ENCODE data around the gene RYR2. TPM values are rescaled to one million over a fixed set of nuclear protein-coding genes. Genes with fewer than 3 reads are reported as not detected.

RYR2 gene
- total and polyA plus RNA-seq, 2 of the 8 experiments (the other 6 are each of a cell fraction or from before 2014, with no cell fraction given), result 1.3 to 4.4 TPM

GRCh38 chr1:237730826-237731350 lies 688.9 kb downstream of the RYR2 start:
- H2BK12ac ChIP-seq (ENCODE audit: low read depth, low read length), result no peak overlapping the region
- H4K20me1 ChIP-seq (replicated peaks in 1 of 2; ENCODE audit: control insufficient read depth in 1 of 2, insufficient read depth in 2 of 2, low read length in 2 of 2), result no peaks in the 10 kb centered on the region
- no peak overlapping the region for H3K4ac ChIP-seq (replicated peaks; ENCODE audit: insufficient read length, low read depth, low read length)
- 100% methylated on average over 1 of the region's 1 CpG; no CpG with 5 or more reads in 1 of the 2 experiments for WGBS, 2 experiments (ENCODE audit: extremely low coverage in 1 of 2, insufficient coverage in 1 of 2, insufficient read length in 1 of 2, insufficient replicate concordance in 2 of 2, low coverage in 1 of 2, low lambda C conversion rate in 2 of 2, missing lambda C conversion rate in 1 of 2)
- no peak overlapping the region for H3K56ac ChIP-seq (replicated peaks; ENCODE audit: insufficient read length, low read depth, low read length)
- no peak overlapping the region for H3K18ac ChIP-seq (ENCODE audit: extremely low read depth, low read length)
- no peaks in the 10 kb centered on the region for H3K4me1 ChIP-seq (replicated peaks in 1 of 4; ENCODE audit: control insufficient read depth in 3 of 4, insufficient read depth in 4 of 4, low read length in 3 of 4)
- no peaks in the 10 kb centered on the region for H3K79me1 ChIP-seq (ENCODE audit: low read depth, low read length)
- no peak overlapping the region for H3K4me3 ChIP-seq (ENCODE audit: extremely low read depth in 1 of 4, insufficient read depth in 2 of 4, low read depth in 3 of 4, low read length in 4 of 4)
- DNase-seq (ENCODE audit: low read depth in 1 of 2, low spot score in 2 of 2), result no peak
- no peak overlapping the region for H2AFZ ChIP-seq (ENCODE audit: low read length)
- H2BK5ac ChIP-seq (ENCODE audit: low read depth, low read length), result no peak overlapping the region
- ChIA-PET POLR2A (ENCODE audit: partially characterized antibody) (no interaction called here), CTCF (ENCODE audit: partially characterized antibody) (interaction anchor here (0.8 kb wide), 1 partner anchor 69 kb away, joined by 3 read pairs; no protein-coding TSS in a partner anchor)
- no peak overlapping the region for H2BK15ac ChIP-seq (ENCODE audit: low read length)
- no peak overlapping the region for H3K23ac ChIP-seq (ENCODE audit: insufficient read length)
- FAIRE-seq, result no peak
- no peak overlapping the region for H3K4me2 ChIP-seq (ENCODE audit: insufficient read depth in 1 of 2, low read depth in 2 of 2, low read length in 2 of 2)
- no peaks in the 10 kb centered on the region for H3K23me2 ChIP-seq (ENCODE audit: low read depth, low read length)
- H3K9me3 ChIP-seq (ENCODE audit: insufficient read depth in 2 of 2, low read depth in 1 of 2, low read length in 1 of 2), result no peaks in the 10 kb centered on the region
- H3K27ac ChIP-seq (ENCODE audit: low read depth, low read length), result no peak overlapping the region
- H3K79me2 ChIP-seq (ENCODE audit: control insufficient read depth in 1 of 2, insufficient read depth in 2 of 2, low read length in 2 of 2), result no peaks in the 10 kb centered on the region
- H2BK20ac ChIP-seq (ENCODE audit: low read length), result no peak overlapping the region
- no peak overlapping the region for H2BK120ac ChIP-seq (replicated peaks; ENCODE audit: low read depth, low read length)
- no peaks in the 10 kb centered on the region for H3K36me3 ChIP-seq (ENCODE audit: control insufficient read depth in 2 of 4, insufficient read depth in 4 of 4, low read length in 3 of 4)
- no peak overlapping the region for H3K14ac ChIP-seq (ENCODE audit: insufficient read length)
- no peak overlapping the region for H4K5ac ChIP-seq (ENCODE audit: insufficient read length, low read depth, low read length)
- no peak overlapping the region for H3K9ac ChIP-seq (replicated peaks in 1 of 4; ENCODE audit: extremely low read depth in 1 of 4, low read depth in 3 of 4, low read length in 3 of 4)
- no peak overlapping the region for H4K91ac ChIP-seq (replicated peaks; ENCODE audit: insufficient read length, low read length)
- no peak overlapping the region for H4K8ac ChIP-seq (ENCODE audit: extremely low read depth, insufficient read depth, low read length)
- H2AK5ac ChIP-seq (ENCODE audit: low read depth, low read length), result no peak overlapping the region
- H3K27me3 ChIP-seq (replicated peaks in 1 of 4; ENCODE audit: control insufficient read depth in 3 of 4, extremely low read depth in 1 of 4, insufficient read depth in 3 of 4, low read length in 3 of 4), result no peaks in the 10 kb centered on the region
- TF ChIP-seq ASH2L (IDR thresholded peaks at IDR 0.05; ENCODE audit: low read length) (no peak), CREB1 (IDR thresholded peaks at IDR 0.05) (no peak), SRF (IDR thresholded peaks at IDR 0.05; ENCODE audit: low read depth, low read length) (no peak), PHF8 (conservative IDR thresholded peaks at IDR 0.05; ENCODE audit: low read depth, low read length) (no peak), TAF7 (optimal IDR thresholded peaks at IDR 0.05; ENCODE audit: borderline replicate concordance, low read depth, low read length) (no peak)
